Measurements from ENCODE around the gene CHST11.
A peak's percentile ranks its signal among the peaks of the same experiment; 100 is the strongest.

CHST11 gene

DNA sequence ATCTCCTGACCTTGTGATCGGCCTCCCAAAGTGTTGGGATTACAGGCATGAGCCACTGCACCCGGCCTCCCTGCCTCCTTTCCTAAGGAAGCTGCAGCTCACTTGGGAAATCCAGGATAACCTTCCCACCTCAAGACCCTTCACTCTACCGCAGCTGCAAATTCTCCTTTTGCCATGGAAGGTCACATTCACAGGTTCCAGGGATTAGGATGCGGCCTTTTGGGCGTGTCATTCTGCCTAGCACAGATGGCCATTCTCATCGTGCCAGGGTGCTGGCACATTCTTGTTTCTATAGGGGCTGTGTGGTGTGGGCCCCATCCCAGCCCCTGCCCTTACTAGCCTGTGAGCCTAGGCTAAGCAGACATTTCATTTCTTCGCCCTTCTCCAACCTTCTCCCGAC is 219.9 kb downstream of the CHST11 start:
- no peak for DNase-seq (ENCODE audit: low spot score)

DNA sequence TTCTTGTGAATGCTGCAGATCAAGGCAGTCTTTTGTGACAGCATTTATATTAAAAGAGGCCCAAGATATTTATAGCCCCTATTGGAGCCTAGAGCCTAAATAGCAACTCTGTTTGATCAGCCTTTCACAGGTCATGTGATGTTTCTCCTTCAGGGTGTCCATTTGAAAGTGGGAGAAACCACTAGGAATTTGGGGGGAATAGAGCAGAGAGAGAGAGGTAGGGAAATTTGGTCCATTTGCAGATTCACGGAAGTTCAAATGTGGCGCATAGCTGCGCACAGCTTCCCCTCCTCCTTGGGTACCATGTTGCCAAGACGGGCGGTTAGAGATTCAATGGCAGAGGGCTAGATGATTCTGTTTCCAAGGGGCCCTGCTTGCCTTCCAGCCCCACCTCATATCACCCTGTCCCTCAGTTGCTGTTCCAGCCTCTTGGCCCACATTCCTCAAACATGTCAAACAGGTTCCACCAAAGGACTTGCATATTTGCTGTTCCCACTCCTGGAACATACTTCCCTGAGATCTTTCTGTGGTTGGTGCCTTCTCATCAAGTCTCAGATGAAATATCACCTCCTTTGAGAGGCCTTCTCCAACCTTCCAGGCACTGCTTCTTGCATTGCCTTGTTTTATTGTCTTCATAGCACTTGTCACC is 220.8 kb downstream of the CHST11 start:
- no peak for DNase-seq (ENCODE audit: low spot score)

DNA sequence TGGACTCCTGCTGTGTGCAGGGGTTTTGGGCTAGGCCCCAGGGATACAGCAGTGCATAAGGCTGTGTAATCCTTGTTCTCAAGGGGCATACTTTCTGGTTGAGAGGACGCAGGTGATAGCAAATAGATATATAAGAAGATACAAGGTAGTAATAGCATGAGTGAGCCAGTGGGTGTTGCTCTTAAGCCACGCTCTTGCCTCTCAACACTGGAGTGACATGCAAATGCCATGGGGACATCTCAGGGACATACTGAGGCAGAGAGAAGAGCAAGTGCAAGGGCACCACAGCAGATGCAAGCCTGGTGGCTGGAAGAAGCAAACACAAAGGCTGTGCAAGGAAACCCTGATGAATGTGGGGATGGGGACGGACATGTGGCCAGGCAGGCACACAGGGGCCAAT is 223.3 kb downstream of the CHST11 start:
- peak; percentile 31 for DNase-seq (ENCODE audit: low spot score)

DNA sequence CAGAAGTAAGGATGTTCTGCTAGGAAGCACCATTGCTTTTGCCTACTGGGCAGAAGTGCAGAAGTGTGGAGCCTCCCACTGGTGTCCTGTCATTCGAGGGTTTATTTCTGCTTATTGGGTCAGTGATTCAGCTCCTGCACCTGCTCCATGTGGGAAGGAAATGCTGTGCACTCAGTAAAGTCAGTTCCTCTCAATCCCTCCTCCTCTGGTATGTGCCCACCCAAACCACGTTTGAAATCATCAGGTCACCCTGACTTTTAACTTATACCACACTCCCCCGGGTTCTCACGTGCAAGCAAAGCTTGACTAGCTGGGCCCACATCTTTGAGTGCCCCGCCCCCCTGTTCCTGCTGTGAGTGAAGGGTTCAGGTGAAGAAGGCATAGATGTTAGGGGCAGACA is 223.7 kb downstream of the CHST11 start:
- DNase-seq (ENCODE audit: low spot score), result no peak

DNA sequence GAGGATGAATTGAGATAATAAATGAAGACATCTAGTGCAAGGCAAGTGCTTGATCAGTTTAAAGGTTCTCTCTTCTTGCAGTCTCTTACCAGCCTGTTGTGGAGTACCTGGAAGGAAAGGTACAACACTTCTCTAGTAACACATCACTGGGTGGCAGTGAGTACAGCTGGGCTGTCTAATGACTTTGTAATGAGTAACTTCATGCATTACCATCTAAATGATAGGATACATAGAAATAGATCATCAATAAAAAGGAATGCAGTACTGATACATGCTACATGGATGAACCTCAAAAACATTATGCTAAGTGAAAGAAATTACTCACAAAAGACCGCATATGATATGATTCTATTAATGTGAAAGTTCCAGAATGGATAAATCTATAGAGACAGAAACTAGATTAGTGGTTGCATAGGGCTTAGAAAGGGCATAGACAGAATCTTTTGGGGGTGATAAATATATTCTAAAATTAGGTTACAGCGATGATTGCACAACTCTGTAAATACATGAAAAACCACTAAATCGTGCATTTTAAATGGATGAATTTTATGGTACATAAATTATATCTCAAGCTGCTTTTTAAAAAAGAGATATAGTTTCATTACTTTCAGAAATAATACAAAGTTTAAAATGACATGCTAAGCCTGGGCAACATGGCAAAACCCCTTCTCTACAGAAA is 224.4 kb downstream of the CHST11 start:
- DNase-seq (ENCODE audit: low spot score), result no peak

DNA sequence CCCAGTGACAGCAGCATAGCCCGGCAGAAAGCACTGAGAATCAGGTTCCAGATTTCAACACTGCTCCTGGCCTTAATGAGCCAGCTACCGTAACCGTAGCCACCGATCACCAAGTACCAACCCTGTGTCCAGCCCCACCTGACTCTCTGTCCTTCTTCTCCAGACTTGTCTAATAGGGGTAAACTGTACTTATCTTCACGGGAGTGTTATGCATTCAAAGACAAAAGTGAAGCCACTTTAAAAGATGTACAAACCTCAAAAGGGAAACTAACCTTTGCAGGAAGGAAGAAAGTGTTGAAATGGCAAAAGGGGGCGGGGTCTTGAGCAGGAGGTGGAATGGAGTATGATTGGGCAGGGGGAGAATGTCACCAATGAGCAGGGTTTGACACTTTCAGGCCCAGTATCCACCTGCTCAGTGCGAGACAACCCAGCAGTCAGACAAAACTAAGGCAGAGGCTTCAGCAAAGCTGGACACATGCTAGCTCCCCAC is 226.1 kb downstream of the CHST11 start:
- DNase-seq (ENCODE audit: low spot score), result no peak

DNA sequence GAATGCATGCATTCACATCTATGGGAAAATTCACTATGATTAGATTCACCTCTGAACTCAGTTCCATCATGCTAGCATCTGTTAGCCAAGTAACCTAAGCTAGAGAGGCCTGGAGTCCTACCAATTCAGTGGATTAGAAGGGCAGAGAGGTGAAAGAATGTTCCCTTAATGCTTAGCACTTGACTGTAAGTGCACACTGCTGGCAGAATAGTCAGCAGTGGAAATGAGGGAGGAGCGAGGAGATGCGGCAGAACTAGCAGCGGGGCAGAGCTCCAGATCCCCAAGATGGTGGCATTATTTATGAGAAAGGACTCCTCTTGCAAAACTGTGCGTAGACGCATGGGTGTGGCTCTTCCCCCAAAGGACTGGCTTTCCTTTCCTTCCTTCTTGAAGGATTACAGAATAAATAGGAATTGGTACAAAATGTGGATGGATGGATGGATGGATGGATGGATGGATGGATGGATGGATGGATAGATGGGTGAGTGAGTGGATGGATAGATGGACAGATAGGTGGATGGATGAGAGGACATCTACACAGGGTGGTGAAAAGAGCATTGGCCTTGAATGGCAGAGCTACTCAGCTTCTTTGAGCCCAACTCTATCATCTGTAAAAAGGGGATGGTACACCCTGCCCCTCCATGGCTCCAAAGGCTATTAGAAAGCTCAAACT is 227.2 kb downstream of the CHST11 start:
- no peak for DNase-seq (ENCODE audit: low spot score)

DNA sequence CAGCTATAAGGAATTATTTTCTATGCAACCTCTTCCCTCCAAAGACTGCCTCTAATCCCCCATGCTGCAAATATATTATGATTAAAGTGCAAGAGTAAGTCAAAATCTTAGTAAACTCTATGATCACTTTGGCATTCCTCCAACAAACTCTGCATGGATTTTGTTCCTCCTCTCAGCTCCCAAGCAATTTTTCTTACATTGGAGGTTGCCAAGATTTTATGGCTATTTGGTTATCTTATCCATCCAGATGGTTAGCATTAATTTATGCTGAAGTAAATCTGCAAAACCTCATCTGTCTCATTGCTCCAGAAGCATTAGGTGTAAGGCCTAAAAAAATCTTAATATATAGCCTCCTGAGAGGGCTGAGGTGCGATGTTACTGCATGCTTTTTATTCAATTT is 228.1 kb downstream of the CHST11 start:
- DNase-seq (ENCODE audit: low spot score), result no peak

DNA sequence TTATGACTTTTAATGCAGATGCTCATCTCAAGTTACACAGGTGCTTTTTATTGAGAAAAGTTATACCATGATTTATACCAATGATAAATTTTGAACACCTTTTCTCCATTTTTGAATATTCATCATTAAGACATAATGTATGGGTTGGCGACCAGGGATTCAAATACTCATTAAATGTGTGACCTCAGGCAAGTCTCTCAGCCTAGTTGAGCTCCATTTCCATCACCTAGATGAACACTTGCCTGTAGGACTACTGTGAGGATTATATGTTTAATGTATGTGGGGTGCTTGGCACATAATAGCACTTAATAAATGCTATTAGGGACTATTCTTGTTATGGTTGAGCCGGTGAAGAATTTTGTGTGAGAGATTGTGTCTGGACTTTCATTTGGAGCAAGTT is 228.6 kb downstream of the CHST11 start:
- DNase-seq (ENCODE audit: low spot score), result no peak

DNA sequence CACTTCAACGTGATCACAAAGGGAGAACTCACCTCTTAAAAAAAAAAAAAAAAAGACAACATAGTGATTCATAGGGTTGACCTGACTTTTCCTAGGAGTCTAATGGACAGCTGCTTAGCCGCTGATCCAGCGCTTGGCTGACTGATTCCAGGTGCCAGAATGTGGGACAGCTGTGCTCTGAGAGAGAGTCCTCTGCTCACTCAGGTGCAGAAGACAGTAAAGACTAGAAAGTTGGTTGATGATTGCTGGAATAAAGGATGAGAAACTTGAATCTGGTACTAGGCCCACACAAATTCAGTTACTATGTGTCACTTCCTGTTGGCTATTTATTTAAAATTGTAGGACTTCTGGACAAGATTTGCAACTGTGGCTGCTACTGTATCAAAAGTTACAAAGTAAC is 229.4 kb downstream of the CHST11 start:
- no peak for DNase-seq (ENCODE audit: low spot score)

DNA sequence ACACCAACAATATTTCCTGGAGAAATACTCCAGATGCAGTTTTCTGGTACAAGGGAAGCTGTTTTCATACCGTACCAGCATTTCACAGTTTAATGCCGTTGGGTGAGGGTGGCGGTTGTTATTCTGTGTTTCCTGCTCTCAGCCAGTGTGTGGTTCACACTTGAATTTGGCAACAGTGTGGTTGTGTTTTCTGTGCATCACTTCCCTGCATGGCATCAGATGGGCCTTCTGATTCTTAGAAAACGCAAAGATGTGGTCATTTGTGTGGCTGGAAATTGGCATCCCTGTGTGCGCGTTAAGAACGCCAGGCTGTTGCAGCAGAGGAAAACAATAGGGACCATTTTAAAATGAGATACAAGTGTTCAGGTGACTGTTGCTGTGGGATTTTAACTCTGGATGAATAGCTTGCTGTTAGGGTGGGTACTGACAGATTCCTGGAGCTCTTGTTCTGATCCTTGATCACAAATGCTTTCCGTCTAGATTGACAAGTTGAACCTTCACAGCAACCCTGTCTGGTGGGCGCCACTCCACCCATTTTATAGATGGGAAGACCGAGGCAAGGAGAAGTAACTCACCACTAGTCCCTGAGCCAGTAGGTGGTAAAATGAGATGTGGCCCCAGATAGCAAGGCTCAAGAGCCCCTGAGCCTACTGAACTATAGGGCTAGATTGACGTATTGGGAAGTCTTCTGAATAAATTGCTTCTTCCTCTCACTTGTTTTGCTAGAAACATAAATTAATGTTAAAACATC is 231.2 kb downstream of the CHST11 start:
- no peak for DNase-seq (ENCODE audit: low spot score)

DNA sequence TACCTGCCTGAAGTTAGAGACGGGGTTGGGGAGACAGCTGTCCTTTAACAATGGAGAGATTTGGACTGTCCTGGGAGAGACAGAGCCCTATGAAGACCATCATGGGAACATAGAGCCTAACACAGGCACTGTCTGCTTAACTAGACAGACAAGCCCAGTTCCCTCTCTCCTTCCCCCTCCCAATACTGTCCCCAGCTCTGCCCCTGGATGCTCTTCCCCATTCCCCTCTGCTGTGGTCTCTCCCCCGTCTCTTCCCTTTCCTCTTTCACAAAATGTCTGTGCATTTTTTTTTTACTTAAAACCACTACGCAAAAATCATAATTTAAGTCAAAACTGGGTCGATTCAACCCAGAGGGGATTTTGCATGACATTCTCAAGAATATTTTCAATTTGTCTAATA is 232.9 kb downstream of the CHST11 start:
- DNase-seq (ENCODE audit: low spot score), result no peak

DNA sequence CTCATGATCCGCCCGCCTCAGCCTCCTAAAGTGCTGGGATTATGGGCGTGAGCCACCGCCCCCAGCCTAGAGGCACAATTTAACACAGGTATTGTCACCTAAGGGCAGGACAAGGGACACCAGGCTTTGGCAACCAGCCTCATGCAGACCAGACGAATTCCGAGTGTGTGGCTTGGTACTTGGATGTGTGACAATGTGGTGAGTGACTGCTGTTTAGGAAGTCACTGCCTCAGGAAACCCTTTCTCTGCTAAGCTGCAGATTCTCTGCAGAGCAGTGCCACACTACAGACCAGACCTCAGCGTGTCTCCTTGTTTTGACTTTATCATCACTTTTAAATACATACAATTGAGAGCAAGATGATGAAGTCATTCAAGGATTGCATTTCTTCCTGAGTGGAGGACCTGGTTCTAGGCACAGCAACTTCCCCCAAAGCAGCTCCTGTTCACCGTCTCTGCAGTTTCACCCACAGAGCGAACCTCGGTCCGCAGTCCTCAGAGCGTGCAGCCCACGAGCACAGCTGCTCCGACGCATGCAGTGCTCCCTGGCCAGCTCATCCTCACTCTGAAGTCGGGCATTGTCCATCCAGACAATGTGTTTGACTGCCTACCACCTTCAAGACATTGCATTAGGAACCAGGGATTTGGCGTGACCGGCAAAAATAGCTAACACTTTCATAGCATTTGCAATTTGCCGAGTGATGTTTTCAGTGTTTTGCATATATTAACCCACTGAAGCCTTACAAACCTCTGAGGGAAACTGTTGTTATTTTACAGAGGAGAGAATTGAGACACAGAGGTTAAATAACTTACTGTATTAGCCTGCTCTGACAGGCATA is 235.2 kb downstream of the CHST11 start:
- DNase-seq (ENCODE audit: low spot score), result no peak

DNA sequence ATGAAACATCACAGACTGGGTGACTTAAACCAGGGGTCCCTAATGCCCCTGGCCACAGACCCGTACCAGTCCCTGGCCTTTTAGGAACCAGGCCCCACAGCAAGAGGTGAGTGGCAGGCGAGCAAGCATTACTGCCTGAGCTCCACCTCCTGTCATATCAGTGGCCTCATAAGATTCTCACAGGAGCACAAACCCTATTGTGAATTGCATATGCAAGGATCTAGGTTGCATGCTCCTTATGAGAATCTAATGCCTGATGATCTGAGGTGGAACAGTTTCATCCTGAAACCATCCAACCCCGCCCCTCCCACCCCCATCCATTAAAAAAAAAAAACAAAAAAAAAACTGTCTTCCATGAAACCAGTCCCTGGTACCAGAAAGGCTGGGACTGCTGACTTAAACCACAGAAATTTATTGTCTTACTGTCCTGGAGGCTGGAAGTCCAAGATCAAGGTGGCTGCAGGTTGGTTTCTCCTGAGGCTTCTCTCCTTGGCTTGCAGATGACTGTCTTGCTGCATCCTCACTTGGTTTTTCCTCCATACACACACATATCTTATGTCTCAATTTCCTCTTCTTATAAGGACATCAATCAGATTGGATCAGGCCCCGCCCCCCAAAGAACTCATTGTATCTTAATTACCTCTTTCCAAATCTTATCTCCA is 235.9 kb downstream of the CHST11 start:
- no peak for DNase-seq (ENCODE audit: low spot score)

DNA sequence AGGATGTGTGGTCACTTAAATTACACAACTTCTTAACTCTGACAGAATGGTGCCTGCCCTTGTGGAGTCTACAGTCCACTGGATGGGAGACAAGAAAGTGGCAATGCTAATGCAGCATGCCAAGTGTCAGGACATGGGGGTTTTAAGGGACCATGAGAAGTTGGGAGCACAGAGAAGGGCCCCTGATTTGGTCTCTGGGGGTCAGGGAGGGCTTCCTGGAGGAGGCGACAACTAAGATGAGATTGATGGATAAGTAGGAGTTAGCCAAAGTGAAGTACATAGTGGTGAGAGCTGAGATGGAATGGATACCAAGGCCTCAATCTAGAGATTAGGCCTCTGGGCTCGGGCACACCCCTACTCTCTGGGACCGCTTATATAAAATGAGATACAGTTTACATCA is 236.7 kb downstream of the CHST11 start:
- no peak for DNase-seq (ENCODE audit: low spot score)

DNA sequence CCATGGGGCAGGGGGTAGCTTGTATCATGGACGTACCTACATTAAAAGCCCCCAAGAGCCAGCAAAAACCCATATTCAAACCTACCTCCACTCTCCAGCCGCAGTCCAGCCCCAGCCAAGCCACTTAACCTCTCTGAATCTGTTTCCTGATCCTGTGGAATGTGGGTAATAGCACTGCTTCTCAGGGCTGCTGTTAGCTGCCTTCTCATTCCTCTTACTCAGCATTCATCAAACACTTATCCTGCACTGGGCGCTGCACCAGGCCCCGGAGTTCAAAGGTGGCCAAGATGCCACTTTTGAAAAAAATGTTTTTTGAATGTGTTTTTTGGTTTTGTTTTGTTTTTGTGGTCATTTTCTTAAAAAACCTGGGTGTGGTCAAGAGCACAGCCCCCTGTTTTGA is 237.4 kb downstream of the CHST11 start:
- no peak for DNase-seq (ENCODE audit: low spot score)

DNA sequence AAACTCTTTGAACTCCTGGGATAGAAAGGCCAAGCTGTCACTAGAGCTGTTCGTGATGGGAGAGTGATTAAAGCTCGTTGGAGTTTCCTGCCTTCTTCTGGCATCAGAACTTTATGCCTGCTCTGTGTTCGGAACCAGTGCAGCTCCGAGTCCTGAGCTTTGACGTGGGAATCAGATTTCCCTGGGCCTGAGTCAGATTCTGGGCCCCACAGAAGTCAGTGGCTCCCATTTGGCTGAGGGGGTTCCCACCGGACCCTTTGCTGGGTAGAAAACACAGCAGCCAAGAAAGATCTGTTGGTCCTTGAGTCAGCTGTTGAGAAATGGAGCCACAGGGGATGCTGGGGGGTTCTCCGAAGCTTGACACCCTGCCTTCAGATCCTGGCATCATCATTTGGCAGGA is 238.0 kb downstream of the CHST11 start:
- no peak for DNase-seq (ENCODE audit: low spot score)

DNA sequence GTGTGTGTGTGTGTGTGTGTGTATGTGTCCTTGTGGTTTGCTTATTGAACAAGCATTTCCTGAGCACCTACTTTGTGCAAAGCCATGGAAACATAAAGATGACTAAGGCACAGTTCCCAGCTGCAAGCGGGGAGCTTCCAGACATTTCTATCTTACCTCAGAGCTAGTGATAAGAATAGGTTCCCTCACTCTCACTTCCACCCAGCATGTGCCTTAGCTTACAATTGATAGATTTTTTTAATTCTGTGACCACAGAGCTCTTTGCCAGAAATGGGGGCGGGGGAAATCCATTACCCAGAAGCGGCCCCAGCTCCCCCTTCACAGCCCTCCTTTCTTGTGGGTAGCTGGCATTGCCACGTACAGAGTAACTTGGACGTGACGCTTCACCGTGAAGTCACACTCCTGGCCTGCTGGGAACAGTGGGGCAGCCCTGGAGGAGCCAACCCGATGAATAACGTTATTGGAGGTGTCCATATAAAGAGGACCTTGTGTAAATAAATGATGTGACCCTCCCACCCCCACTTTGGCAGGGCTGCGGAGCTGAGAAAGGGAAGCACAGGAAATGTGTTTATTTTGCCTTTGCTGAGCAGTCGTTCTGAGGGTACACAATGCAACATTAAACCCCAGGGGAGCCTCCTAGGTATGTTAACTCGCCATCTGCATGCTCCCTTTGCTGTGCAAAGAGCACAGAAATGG is 238.9 kb downstream of the CHST11 start:
- DNase-seq (ENCODE audit: low spot score), result peak; percentile 33

DNA sequence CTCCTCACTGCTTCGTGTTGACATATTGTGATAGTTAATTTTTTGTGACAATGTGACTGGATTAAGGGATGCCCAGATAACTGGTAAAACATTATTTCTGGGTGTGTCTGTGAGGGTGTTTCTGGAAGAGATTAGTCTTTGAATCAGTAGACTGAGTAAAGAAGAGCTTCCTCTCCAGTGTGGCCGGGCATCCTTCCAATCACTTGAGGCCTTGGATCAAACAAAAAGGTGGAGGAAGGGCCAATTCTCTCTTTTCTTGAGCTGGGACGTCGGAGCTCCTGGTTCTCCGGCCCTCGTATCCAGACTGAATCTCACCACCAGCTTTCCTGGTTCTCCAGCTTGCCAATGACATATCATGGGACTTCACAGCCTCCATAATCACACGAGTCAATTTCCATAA is 240.4 kb downstream of the CHST11 start:
- no peak for DNase-seq (ENCODE audit: low spot score)

DNA sequence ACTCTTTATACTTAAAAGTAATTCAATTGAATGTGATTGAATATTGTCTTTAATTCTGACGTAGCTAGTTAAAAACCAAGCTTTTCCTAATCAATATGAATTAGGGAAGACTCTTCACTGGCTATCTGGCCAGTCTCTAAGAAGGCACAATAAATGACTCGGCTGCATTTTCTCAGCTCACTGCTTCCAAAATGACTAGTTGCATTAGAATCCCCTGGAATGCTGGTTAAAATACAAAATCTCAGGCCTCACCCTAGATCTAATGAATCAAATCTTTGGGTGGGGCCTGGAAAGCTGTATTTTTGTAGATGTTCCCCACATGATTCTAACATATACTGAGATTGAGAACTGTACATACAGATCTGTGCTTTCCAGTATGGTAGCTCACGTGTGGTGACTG is 242.1 kb downstream of the CHST11 start:
- no peak for DNase-seq (ENCODE audit: low spot score)

Measured in SW480 (cell line).